Body of pancreas (tissue), 4 donors: ENCODE measurements around the gene PERCC1. TPM values are rescaled to one million over a fixed set of nuclear protein-coding genes. Genes with fewer than 3 reads are reported as not detected.

Experiments
- ATAC-seq: fragments of 150-250 bp; one replicate; pipeline ENCODE4 v1.9.1; 2016
- DNase-seq, 4 donors: peaks; one replicate each; pipeline ENCODE4 v3.0.0-alpha.2; 2019
- H3K27ac ChIP-seq, 4 donors: fragments of 200-600 bp; sonication (generic); 1 replicate in 3 of 4; 2 replicates in 1 of 4; pipeline versions ENCODE4 v1.5.1 to v1.6.1; 2016 to 2019; ENCODE audit warnings: mild to moderate bottlenecking in 1 of 4, mixed read lengths in 1 of 4, moderate library complexity in 1 of 4
- H3K27me3 ChIP-seq, 2 donors: fragments of 200-600 bp; sonication (generic); one replicate each; pipeline ENCODE4 v1.6.0; 2016; ENCODE audit warnings: mild to moderate bottlenecking in 1 of 2
- H3K36me3 ChIP-seq, 2 donors: fragments of 200-600 bp; sonication (generic); replicated peaks in 1 of 2; 2 replicates each; pipeline ENCODE4 v1.5.1; 2016; ENCODE audit warnings: low read depth in 2 of 2; ENCODE audit not compliant: insufficient read depth in 1 of 2
- H3K4me1 ChIP-seq: fragments of 200-600 bp; sonication (generic); one replicate; pipeline ENCODE4 v1.6.0; 2016
- H3K4me3 ChIP-seq, 2 donors: fragments of 200-600 bp; sonication (generic); 1 replicate in 1 of 2; 2 replicates in 1 of 2; pipeline ENCODE4 v1.5.1; 2016 to 2019
- H3K9me3 ChIP-seq, 3 donors: fragments of 200-600 bp; sonication (generic); 1 replicate in 2 of 3; 2 replicates in 1 of 3; pipeline ENCODE4 v1.5.1; 2016
- POLR2A ChIP-seq, 3 donors: fragments of 450-650 bp; IDR thresholded peaks; one replicate each; pipeline ENCODE4 v1.6.1; 2016; ENCODE audit warnings: antibody characterized with exemption in 3 of 3, mild to moderate bottlenecking in 2 of 3
- WGBS, 2 donors: methylation state at CpG; one replicate each; pipeline ENCODE4 v1.1.5; 2017; 5-methylcytosine and 5-hydroxymethylcytosine counted together
- intact Hi-C: fragments of 100-400 bp; cut with DNase I; formaldehyde crosslinking; loops from one replicate; pipeline ENCODE4 v1.15.1; 2023
- total RNA-seq, 2 donors: library from RNA; depleted of rRNA; stranded (reverse); fragments of >200 nt; gene quantifications; one replicate each; pipeline ENCODE4 v1.1.0, GENCODE V29; 2016
- TF ChIP-seq, protein P1 (sequence below), 7 experiments: fragments of 450-650 bp in 4 of 7; fragments of 200-600 bp in 3 of 7; sonication (generic) in 3 of 7; IDR thresholded peaks; one replicate each; pipeline ENCODE4 v1.5.1; 2016 to 2019; ENCODE audit warnings: antibody characterized with exemption in 7 of 7

Gene PERCC1
- total RNA-seq, 2 donors from 2014 or later, result not detected

GRCh38 chr16:1387331-1387730 is 43.5 kb upstream of the PERCC1 start:
- H3K27me3 ChIP-seq, result no peaks in the 10 kb centered on the region
- H3K36me3 ChIP-seq, result no peaks in the 10 kb centered on the region
- H3K4me3 ChIP-seq, result no peak overlapping the region
- DNase-seq (no peak), ATAC-seq (no peak)
- no peak for TF ChIP-seq POLR2A (IDR thresholded peaks at IDR 0.05)
- TF ChIP-seq, protein P1, sequence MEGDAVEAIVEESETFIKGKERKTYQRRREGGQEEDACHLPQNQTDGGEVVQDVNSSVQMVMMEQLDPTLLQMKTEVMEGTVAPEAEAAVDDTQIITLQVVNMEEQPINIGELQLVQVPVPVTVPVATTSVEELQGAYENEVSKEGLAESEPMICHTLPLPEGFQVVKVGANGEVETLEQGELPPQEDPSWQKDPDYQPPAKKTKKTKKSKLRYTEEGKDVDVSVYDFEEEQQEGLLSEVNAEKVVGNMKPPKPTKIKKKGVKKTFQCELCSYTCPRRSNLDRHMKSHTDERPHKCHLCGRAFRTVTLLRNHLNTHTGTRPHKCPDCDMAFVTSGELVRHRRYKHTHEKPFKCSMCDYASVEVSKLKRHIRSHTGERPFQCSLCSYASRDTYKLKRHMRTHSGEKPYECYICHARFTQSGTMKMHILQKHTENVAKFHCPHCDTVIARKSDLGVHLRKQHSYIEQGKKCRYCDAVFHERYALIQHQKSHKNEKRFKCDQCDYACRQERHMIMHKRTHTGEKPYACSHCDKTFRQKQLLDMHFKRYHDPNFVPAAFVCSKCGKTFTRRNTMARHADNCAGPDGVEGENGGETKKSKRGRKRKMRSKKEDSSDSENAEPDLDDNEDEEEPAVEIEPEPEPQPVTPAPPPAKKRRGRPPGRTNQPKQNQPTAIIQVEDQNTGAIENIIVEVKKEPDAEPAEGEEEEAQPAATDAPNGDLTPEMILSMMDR (IDR thresholded peaks at IDR 0.05), result no peak
- H3K27ac ChIP-seq, result no peak overlapping the region
- no peaks in the 10 kb centered on the region for H3K4me1 ChIP-seq
- 80 to 91% methylated on average over 2 to 16 of the region's 16 CpGs for WGBS, 2 donors
- intact Hi-C loops, result no loop called here
- H3K9me3 ChIP-seq, result no peaks in the 10 kb centered on the region

DNA sequence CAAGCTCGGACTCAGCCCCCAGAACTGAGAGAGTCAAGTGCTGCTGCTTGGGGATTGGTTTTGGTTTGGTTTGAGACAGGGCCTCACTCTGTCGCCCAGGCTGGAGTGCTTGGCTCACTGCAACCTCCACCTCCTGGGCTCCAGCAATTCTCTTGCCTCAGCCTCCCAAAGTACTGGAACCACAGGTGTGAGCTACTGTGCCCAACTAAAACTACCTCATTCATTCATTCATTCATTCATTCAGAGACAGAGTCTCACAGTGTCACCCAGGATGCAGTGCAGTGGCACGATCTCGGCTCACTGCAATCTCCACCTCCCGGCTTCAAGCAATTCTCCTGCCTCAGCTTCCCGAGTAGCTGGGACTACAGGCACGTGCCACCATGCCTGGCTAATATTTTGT is 41.1 kb upstream of the PERCC1 start:
- H3K27me3 ChIP-seq, result no peaks in the 10 kb centered on the region
- H3K27ac ChIP-seq, result no peak overlapping the region
- DNase-seq (no peak), ATAC-seq (no peak)
- no peaks in the 10 kb centered on the region for H3K9me3 ChIP-seq
- TF ChIP-seq POLR2A (IDR thresholded peaks at IDR 0.05), result no peak
- TF ChIP-seq, protein P1 (IDR thresholded peaks at IDR 0.05), result no peak
- H3K36me3 ChIP-seq, result no peaks in the 10 kb centered on the region
- H3K4me1 ChIP-seq, result no peaks in the 10 kb centered on the region
- WGBS, 2 donors, result 92 to 100% methylated on average over 6 to 7 of the region's 7 CpGs
- intact Hi-C loops, result no loop called here
- no peak overlapping the region for H3K4me3 ChIP-seq

- TF ChIP-seq, protein P1 (IDR thresholded peaks at IDR 0.05), result no peak
- no peak for TF ChIP-seq POLR2A (IDR thresholded peaks at IDR 0.05)
- no peaks in the 10 kb centered on the region for H3K4me1 ChIP-seq
- ATAC-seq (no peak), DNase-seq (no peak)
- no peaks in the 10 kb centered on the region for H3K9me3 ChIP-seq
- no peaks in the 10 kb centered on the region for H3K27me3 ChIP-seq
- no peak overlapping the region for H3K4me3 ChIP-seq
- H3K36me3 ChIP-seq, result no peaks in the 10 kb centered on the region
- 86 to 90% methylated on average over 21 to 28 of the region's 28 CpGs for WGBS, 2 donors
- intact Hi-C loops, result no loop called here
- no peak overlapping the region for H3K27ac ChIP-seq
Observed at GRCh38 chr16:1390239-1390779, 40.6 kb upstream of the PERCC1 start.

DNA sequence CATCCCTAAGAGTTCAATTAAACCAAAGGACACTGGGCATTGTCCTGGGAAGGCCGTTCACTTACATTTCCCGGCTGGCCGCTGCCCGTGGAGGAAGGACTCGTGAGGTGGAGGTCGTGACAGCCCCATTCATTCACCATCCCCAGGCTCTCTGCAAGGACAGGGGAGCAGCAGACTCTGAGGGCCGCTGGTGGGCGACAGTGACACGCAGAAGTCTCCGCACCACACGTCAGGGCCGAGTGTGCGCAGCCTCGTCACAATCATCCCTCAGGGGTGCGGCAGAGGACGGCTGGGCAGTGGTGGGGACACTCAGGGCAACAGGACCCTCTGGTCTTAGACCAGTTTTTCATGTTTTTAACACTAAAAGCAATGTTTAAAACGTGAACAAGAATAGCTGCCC is 38.1 kb upstream of the PERCC1 start:
- peaks cover 0 to 2% of the 10 kb centered on the region in 2 donors for H3K36me3 ChIP-seq

More for the DNA sequence above, 38.1 kb upstream of the PERCC1 start:
- Histone ChIP-seq H3K4me3 (no peak overlapping the region), H3K27ac (no peak overlapping the region), H3K4me1 (no peaks in the 10 kb centered on the region), H3K9me3 (no peaks in the 10 kb centered on the region), H3K27me3 (no peaks in the 10 kb centered on the region)
- 84 to 95% methylated on average over 8 to 17 of the region's 17 CpGs for WGBS, 2 donors
- no peak for TF ChIP-seq POLR2A (IDR thresholded peaks at IDR 0.05)
- TF ChIP-seq, protein P1 (IDR thresholded peaks at IDR 0.05), result no peak
- ATAC-seq (no peak), DNase-seq (no peak)
- intact Hi-C loops, result no loop called here
